ENCODE results near the gene CENPS.
A peak's percentile ranks its signal among the peaks of the same experiment; 100 is the strongest.
"Not testable (repeated sequence)": the region's sequence is repeated elsewhere in the genome, so short reads cannot be mapped to it uniquely, and the experiment has no call there.

Gene CENPS

DNA sequence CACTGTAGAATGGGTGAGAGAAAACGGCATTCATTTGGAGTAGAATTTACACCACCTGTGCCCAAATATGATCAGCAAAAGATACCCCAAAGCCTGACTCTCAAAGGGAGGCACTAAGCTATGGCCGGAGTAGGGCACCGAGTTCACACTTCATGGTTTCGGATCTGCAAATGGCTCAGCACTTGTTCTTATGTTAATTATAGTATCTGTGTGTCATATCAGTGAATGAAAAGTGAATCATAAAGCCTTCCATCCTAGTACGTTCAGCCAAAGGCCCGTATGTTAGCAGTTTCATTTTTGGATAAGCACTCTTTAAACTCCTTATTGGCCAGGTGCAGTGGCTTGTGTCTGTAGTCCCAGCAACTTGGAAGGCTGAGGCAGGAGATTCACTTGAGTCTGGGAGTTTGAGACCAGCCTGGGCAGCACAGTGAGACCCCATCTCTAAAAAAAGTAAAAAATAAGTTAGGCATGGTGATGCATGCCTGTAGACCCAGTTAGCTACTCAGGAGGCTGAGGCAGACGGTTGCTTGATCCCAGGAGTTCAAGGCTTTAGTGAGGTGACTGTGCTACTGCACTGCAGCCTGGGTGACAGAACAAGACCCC is 14.7 kb downstream of the CENPS start:
- DNase-seq (ENCODE audit: low read depth, low spot score): no peak
- no peak overlapping the region for H3K4me3 ChIP-seq (ENCODE audit: low read length)

DNA sequence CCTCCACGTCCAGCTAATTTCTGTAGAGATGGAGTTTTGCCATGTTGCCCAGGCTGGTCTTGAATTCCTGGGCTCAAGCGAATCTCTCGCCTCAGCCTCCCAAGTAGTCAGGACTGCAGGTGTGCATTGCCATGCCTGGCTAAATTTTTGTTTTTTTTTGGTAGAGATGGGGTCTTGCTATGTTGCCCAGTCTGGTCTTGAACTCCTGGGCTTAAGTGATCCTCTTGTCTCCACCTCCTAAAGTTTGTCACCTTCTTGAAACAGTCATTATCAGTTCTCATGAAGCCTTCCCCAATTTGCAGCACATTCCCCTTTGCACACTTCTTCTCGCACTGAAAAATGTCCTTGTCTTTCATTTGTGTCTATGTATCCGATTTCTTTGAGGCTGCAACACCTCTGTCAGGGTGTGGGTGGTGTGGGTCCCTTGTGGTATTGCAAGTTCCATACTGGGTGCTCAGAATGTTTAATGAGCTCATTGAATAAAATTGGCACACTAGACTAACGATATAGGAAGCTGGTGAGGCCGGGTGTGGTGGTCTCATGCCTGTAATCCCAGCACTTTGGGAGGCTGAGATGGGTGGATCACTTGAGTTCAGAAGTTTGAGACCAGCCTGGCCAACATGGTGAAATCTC is 16.7 kb downstream of the CENPS start:
- no peak overlapping the region for H3K4me3 ChIP-seq (ENCODE audit: low read length)
- DNase-seq (ENCODE audit: low read depth, low spot score): no peak

DNA sequence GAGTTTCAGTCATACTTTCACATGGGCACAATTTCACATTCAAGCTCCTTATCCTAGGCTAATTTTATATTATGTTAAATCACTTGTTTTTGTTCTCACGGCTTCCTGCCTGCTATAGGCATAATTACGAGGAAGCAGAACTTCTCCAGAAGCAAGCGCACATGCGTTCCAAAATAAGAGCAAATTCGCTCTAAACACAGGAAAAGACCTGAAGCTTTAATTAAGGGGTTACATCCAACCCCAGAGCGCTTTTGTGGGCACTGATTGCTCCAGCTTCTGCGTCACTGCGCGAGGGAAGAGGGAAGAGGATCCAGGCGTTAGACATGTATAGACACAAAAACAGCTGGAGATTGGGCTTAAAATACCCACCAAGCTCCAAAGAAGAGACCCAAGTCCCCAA is 19.5 kb downstream of the CENPS start, which contains the start of gene CORT:
CORT (plus strand) TSS at position 281 of the 400 bp plus-strand sequence. CDS start 193 bp downstream, outside the sequence.
- no peak for DNase-seq (ENCODE audit: low read depth, low spot score)

GRCh38 chr1:10450156-10450814 is 20.1 kb downstream of the CENPS start:
- DNase-seq (ENCODE audit: low read depth, low spot score): no peak

More for the DNA sequence above, 19.5 kb downstream of the CENPS start, which contains the start of gene CORT:
- no peak within 1 kb of the TSS for H3K4me3 ChIP-seq (ENCODE audit: low read length)

DNA sequence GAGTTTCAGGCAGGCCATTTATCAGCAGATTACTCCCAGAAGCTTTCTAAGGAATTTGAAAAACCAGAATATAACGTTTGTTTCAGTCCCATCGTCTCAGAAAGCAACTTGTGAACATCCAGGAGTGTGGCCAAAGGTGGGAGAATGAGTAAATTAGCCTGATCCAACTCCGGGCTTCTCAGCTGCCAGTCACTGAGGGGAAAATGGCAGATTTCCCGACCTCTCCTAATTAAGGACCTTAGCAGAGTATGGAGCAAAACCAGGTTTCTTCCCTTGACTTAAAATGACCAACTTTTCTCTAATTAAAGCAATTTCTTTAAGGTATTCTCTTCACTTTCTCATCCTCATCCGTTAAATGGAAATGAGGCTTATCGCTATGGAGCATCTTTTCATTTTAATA is 20.6 kb downstream of the CENPS start:
- no peak overlapping the region for H3K4me3 ChIP-seq (ENCODE audit: low read length)
- DNase-seq (ENCODE audit: low read depth, low spot score): no peak

More at GRCh38 chr1:10450156-10450814, 20.1 kb downstream of the CENPS start:
- H3K4me3 ChIP-seq (ENCODE audit: low read length): no peak overlapping the region

DNA sequence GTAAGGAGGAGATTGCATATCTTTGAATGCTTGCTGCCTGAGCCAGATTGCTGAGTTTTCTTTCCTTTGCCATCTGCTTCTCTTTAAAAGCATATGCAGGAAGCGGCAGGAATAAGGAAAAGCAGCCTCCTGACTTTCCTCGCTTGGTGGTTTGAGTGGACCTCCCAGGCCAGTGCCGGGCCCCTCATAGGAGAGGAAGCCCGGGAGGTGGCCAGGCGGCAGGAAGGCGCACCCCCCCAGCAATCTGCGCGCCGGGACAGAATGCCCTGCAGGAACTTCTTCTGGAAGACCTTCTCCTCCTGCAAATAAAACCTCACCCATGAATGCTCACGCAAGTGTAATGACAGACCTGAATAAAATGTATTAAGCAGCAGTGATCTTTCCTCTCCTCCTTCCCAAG is 21.1 kb downstream of the CENPS start:
- H3K4me3 ChIP-seq (ENCODE audit: low read length): no peak overlapping the region

DNA sequence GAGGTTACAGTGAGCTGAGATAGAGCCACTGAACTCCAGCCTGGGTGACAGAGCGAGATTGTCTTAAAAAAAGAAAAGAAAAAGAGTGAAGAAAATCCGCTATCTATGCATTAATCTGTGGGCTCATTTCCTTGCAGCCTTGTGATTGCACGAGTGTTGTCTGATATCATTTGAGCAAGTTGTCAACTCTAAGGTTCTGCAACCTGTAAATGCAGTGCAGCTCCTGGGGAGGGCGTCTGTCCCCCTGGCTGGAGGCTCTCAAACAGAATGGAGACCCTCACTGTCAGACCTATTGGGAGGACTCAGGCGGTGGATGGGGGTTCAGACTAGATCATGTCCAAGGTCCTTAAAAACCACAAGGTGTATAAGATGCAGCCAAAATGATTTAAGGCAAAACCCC is 25.8 kb downstream of the CENPS start:
- no peak overlapping the region for H3K4me3 ChIP-seq (ENCODE audit: low read length)
- DNase-seq (ENCODE audit: low read depth, low spot score): no peak

More for the DNA sequence above, 21.1 kb downstream of the CENPS start:
- no peak for DNase-seq (ENCODE audit: low read depth, low spot score)

DNA sequence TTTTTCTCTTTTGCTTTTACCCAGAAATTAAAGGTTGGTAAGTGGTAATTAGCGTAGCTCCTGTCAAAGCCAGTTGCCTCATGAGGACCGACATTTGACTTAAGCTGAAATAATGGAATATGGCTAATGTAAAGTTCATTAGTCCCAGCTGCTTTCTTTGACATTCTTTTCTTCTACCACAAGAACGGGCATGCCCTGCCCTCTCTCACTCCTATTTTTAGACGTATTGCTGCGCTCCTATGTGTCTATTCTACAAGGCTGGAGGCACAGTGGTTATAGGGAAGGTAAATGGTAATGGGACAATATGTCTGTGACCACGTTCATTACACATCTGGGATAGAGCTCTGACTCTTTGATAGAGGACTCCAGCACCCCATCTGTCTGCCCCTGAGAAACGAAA is 26.4 kb downstream of the CENPS start:
- DNase-seq (ENCODE audit: low read depth, low spot score): no peak
- H3K4me3 ChIP-seq (ENCODE audit: low read length): no peak overlapping the region

DNA sequence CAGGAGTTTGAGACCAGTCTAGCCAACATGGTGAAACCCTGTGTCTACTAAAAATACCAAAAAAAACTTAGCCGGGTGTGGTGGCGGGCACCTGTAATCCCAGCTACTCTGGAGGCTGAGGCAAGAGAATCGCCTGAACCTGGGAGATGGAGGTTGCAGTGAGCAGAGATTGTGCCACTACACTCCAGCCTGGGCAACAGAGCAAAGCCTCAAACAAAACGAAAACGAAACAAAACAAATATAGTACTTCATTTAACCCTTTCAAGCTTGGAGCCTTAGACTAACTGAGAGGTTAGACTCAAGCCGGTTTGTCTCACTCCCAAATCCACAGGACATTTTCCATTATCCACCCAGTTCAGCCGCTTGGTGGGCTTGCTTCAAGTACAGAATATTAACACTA is 27.2 kb downstream of the CENPS start:
- not testable (repeated sequence) for H3K4me3 ChIP-seq (ENCODE audit: low read length); DNase-seq (ENCODE audit: low read depth, low spot score)

DNA sequence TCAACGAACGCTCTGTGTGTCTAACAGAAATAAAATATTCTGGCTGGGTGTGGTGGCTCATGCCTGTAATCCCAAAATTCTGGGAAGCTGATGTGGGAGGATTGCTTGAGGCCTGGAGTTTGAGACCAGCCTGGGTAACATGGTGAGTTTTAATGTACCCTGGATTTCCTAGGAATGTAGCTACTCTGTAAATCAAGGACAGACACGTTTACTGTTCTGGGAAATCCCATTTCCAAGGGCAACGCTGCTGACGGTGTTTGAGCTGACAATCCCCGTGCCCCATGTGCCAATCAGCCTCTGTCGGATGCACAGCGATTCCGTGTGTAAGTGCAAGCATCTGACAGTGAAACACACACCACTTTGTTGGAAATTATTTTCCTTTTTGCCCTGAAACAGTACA is 27.6 kb downstream of the CENPS start:
- H3K4me3 ChIP-seq (ENCODE audit: low read length): no peak overlapping the region

GRCh38 chr1:10459184-10459583 is 29.0 kb downstream of the CENPS start:
- no peak for DNase-seq (ENCODE audit: low read depth, low spot score)
- no peak overlapping the region for H3K4me3 ChIP-seq (ENCODE audit: low read length)

More for the DNA sequence above, 27.6 kb downstream of the CENPS start:
- DNase-seq (ENCODE audit: low read depth, low spot score): no peak

- no peak overlapping the region for H3K4me3 ChIP-seq (ENCODE audit: low read length)
- DNase-seq (ENCODE audit: low read depth, low spot score): no peak
Observed at GRCh38 chr1:10467078-10467477, 36.8 kb downstream of the CENPS start.

DNA sequence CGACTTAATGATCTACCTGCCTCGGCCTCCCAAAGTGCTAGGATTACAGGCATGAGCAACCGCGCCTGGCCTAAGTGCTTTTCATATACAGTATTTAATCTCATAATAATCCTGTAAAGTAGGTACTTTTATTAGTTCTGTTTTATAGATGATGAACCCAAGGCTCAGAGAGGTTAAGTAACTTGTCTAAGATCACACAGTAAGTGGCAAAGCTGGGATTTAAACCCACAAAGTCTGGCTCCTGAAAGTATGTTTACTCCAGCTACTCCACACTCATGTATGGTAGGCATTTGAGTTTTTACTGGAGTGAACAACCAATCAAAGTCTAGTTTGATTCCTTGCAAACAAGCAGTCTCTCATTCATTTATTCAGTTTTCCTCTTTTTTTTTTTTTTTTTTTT is 39.8 kb downstream of the CENPS start:
- DNase-seq (ENCODE audit: low read depth, low spot score): no peak
- no peak overlapping the region for H3K4me3 ChIP-seq (ENCODE audit: low read length)

DNA sequence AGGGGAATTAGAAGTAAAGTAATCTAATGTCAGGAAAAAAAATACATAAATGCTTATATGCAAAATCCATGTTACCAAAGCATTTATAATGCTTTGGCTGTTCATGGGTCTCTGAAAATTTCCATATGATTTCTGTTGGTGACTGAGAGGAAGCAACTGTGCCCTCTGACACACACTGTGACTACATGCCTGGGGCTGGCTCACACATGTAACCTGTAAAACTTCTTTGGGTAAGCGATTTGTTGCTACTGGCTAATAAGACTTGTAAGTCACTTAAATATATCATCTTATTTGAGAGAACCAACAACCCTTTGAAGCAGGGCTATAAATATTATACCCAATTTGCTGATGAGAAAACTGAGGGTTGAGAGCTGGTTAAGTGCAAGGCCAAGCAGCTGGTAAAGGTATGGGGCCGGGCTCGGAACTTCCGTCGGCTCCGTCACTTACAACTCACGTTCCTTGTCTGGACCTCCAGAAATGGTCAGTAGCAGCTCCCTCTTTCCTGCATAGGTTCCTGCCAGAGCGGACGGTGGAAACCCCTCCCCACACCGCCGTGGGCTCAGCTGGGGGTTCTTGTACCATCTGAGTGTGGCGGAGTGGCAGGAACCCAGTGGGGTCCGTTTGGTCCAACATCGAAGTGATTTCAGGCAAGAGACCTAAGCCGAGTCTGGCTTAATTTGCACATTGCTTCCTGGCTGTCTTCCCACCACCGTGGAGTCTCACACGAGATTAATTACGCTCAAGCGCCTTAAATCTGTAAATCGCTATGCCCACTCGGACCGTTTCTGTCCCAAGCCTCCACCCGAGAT is 41.4 kb downstream of the CENPS start:
- H3K4me3 ChIP-seq (ENCODE audit: low read length): peak overlapping the region; percentile 84
- no peak for DNase-seq (ENCODE audit: low read depth, low spot score)

- peak; percentile 96 for DNase-seq (ENCODE audit: low read depth, low spot score)
- peak within 1 kb of the TSS; percentile 84 for H3K4me3 ChIP-seq (ENCODE audit: low read length)
Observed at GRCh38 chr1:10472220-10473144, 42.2 kb downstream of the CENPS start, which contains the start of gene DFFA. Gene DFFA (minus strand): TSS chr1:10472529. CDS start chr1:10472458, 71 bp downstream.

- no peak for DNase-seq (ENCODE audit: low read depth, low spot score)
- peak overlapping the region; percentile 84 for H3K4me3 ChIP-seq (ENCODE audit: low read length)
Observed at GRCh38 chr1:10473145-10473765, 43.0 kb downstream of the CENPS start.

DNA sequence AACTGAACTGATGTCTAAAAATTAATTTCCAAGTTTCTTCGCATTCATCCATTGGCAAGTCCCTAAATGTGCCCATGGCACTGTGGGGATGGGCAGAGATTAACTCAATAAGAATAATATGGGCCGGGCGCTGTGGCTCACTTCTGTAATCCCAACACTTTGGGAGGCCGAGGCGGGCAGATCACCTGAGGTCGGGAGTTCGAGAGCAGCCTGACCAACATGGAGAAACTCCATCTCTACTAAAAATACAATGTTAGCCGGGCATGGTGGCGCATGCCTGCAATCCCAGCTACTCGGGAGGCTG is 44.0 kb downstream of the CENPS start:
- peak overlapping the region; percentile 90 for H3K4me3 ChIP-seq (ENCODE audit: low read length)
- not testable (repeated sequence) for DNase-seq (ENCODE audit: low read depth, low spot score)
